HL-60/S4 (cell line): ENCODE results near the gene STUB1.

Experiments
- in situ Hi-C: fragments of 300-500 bp; cut with MboI; formaldehyde crosslinking; loops from 2 replicates; pipeline ENCODE4 v1.14.3; 2022; ENCODE audit warnings: low sequenced_read_pairs

STUB1 gene

DNA sequence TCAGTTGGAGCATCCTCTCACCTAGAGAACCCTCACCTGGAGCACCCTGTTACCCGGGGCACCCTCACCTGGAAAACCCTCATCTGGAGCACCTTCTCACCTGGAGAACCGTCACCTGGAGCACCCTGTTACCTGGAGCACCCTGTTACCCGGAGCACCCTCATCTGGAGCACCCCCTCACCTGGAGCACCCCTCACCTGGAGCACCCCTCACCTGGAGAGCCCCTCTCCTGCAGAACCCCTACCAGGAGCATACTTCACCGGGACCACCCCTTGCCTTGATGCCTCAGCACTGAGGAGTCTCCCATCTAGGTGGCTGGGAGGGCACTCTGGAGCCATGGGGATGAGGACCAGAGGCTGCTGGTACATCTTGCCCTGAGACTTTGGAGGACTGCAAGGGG lies 28.7 kb downstream of the STUB1 start:
- in situ Hi-C loops, result loop anchor here (25.0 kb wide), 1 partner anchor 353 kb away; the partner anchor contains the start of gene SSTR5

DNA sequence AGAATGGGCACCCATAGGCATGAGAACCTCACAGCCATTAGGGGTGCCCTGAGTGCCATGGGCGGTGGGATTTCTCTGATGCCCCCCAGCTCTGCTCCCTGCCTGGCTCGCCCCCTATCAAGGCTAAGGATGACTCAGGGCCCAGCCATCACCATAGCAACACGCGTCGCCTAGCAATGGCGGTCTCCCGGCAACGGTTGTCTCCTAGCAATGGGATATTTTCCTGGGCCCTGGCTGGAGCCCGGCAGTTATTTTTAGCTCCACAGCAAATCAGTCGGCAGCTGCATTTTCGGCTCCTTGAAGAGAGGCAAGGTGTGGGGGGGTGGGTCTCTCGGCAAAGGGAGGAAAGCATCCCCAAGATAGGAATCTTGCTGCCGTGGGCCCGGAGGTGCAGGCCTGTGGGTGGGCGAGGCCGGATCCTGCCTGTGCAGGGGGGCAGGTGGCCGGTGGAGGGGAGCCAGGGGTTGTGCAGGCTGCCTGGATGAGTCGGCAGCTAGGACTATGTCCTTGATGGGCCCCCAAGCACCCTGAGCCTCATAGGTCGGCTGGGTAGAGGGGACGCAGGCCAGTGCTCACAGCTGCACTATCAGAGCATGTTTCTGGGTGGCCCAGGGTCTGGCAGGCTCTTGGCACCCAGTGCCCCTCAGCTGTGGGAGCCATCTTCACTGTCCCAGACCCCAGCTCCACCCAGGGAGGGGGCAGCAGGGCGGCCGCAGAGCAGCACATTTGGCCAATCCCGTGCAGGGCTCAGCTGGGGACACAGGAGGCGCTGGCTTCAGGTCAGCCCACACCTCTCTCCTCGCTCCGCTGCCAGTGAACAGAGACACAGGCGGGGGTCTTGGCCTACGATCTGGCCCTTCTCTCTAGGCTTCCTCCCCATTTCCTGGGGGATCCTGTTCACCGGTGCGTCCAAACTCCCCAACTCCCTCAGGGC lies 29.6 kb downstream of the STUB1 start:
- in situ Hi-C loops, result loop anchor here (5.0 to 25.0 kb wide), 2 partner anchors 77 to 352 kb away; partner anchors contain the start of genes CHTF18, RPUSD1 and SSTR5

DNA sequence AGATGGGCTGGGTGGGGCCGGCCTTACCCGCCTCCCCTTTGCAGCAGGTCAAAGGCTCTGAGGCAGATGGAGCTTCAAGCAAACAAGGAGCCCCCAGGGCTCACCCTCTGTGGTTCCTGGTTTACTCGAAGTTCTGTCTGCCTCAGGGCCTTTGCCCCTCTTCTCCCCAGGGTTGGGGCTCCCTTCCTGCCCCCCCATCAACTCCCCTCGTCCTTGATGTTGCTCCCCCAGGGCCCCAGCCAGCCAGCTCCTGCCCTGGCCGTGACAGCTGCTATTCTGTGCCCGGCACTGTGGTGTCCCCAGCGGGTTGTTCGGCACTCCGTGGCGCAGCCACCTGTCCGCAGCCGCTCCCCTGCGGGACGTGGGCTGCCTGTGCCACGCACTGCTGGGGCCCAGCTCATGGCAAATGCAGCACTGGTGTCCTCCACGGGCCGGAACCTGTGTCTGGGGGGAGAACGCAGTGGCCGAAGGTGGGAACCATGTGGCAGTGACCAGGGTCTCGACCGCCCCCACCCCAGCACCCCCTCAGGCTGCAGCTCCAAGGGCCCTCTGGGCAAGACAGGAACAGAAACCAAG lies 30.4 kb downstream of the STUB1 start:
- in situ Hi-C loops, result loop anchor here (5.0 to 25.0 kb wide), 2 partner anchors 77 to 352 kb away; partner anchors contain the start of genes CHTF18, RPUSD1 and SSTR5

GRCh38 chr16:711084-711483 lies 30.9 kb downstream of the STUB1 start:
- in situ Hi-C loops, result loop anchor here (5.0 to 25.0 kb wide), 2 partner anchors 76 to 351 kb away; partner anchors contain the start of genes CHTF18, RPUSD1 and SSTR5

DNA sequence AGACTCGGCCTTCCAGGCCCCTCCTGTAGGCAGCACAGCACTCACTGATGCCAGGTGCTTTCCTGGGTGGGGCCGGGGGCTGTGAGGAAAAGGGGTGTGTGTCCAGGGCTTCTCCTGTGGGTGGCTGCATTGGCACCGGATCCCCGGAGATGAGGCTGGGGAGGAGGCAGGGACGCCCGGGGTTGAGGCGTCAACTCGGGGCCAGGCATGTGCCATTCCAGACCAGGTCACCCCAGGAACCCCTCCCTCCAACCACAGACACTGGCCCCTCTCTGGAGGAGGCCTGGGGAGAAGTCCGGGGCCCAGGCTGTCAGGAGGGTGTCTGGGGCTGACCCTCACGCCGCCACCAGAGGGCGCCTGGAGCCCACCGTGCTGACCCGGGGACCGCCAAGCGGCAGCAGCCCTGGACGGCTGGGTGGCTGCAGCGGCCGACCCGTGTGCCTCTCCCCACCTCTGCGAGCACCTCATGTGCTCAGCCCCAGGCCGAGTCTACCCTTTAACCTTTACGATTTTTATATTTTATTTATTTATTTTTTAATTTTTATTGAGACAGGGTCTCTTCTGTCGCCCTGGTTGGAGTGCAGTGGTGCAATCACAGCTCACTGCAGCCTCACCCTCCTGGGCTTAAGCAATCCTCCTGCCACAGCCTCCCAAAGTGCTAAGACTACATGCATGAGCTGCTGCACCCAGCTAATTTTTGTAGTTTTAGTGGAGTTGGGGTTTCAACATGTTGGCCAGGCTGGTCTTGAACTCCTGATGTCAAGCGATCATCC lies 31.5 kb downstream of the STUB1 start:
- in situ Hi-C loops, result loop anchor here (5.0 to 25.0 kb wide), 2 partner anchors 76 to 351 kb away; partner anchors contain the start of genes CHTF18, RPUSD1 and SSTR5

GRCh38 chr16:712740-713250 lies 32.6 kb downstream of the STUB1 start:
- in situ Hi-C loops, result loop anchor here (5.0 to 25.0 kb wide), 2 partner anchors 75 to 350 kb away; partner anchors contain the start of genes CHTF18, RPUSD1 and SSTR5

GRCh38 chr16:714079-714478 lies 33.9 kb downstream of the STUB1 start:
- in situ Hi-C loops, result loop anchor here (5.0 to 25.0 kb wide), 2 partner anchors 73 to 348 kb away; partner anchors contain the start of genes CHTF18, RPUSD1 and SSTR5

- in situ Hi-C loops, result loop anchor here (5.0 to 25.0 kb wide), 2 partner anchors 72 to 347 kb away; partner anchors contain the start of genes CHTF18, RPUSD1 and SSTR5
Observed at GRCh38 chr16:714558-715476, 34.6 kb downstream of the STUB1 start, which contains the start of gene METRN. TSS of gene METRN (plus strand) at chr16:715118. CDS start at chr16:715290, 172 bp downstream.

DNA sequence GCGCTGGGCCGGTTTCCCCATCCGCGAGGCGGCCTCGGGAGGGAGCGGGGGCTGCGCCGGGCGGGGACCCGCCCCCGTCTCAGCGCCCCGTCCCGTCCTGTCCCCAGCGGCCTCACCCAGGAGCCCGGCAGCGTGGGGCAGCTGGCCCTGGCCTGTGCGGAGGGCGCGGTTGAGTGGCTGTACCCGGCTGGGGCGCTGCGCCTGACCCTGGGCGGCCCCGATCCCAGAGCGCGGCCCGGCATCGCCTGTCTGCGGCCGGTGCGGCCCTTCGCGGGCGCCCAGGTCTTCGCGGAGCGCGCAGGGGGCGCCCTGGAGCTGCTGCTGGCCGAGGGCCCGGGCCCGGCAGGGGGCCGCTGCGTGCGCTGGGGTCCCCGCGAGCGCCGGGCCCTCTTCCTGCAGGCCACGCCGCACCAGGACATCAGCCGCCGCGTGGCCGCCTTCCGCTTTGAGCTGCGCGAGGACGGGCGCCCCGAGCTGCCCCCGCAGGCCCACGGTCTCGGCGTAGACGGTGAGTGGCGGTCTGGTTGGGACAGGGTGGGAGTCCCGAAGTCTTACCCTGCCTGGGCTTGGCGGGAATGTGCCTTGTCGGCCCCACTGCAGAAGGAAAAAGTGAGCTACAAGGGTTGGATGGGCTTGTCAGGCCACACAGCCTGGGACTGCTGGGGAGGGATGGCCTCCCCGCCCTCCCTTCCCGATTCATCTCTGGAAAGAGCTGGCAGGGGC lies 35.4 kb downstream of the STUB1 start:
- in situ Hi-C loops, result loop anchor here (25.0 kb wide), 1 partner anchor 347 kb away; the partner anchor contains the start of gene SSTR5

- in situ Hi-C loops, result loop anchor here (25.0 kb wide), 1 partner anchor 346 kb away; the partner anchor contains the start of gene SSTR5
Observed at GRCh38 chr16:716200-716568, 36.0 kb downstream of the STUB1 start.

DNA sequence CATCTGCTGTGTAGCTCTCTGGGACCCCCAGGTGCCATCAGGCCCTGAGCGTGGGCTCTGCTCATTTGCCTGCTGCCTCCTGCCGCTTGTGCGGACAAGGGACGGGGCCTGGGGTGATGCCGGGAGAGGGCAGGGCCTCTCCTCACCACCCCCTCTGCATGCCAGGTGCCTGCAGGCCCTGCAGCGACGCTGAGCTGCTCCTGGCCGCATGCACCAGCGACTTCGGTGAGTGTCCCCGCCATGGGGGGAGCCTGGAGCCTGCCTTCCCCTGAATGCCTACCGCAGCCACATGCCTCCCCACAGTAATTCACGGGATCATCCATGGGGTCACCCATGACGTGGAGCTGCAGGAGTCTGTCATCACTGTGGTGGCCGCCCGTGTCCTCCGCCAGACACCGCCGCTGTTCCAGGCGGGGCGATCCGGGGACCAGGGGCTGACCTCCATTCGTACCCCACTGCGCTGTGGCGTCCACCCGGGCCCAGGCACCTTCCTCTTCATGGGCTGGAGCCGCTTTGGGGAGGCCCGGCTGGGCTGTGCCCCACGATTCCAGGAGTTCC lies 36.6 kb downstream of the STUB1 start:
- in situ Hi-C loops, result loop anchor here (25.0 kb wide), 1 partner anchor 345 kb away; the partner anchor contains the start of gene SSTR5

DNA sequence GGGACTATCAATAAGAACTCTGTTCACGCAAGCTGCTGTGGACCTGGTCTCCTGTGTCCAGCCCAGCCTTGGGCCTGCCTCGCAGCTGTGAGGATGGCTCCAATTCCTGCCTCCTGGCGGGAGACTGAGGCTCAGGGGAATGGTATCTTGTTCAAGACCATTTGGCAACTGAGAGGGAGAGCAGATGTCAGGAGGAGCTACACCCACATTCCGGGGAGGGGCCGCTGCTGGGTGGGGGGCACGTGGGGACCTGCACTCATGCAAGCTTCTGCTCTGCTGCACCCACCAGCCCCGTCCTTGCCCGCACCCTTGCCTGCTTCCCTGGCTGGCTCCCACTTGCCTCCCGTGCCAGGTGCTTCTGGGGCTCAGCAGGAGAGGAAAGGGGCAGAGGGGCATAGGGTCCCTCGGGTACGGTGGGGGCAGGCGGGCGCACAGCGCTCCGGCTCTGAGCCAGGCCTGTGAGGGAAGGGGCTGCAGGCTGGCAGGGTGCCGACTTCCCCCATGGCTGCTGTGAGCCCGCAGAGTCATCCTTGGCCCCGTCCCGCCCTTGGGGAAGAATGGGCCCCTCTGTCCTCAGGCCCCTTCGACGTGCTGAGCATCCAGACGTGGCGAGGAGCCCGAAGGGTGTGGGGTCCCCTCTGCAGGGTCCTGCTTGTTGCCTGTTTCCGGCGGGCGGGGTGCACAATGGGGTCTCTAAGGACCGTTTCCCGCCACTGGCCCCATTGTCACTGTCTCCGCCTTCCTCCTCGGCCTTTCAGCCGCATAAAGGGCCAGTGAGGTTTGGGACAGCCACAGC lies 37.4 kb downstream of the STUB1 start:
- in situ Hi-C loops, result loop anchor here (25.0 kb wide), 1 partner anchor 345 kb away; the partner anchor contains the start of gene SSTR5

DNA sequence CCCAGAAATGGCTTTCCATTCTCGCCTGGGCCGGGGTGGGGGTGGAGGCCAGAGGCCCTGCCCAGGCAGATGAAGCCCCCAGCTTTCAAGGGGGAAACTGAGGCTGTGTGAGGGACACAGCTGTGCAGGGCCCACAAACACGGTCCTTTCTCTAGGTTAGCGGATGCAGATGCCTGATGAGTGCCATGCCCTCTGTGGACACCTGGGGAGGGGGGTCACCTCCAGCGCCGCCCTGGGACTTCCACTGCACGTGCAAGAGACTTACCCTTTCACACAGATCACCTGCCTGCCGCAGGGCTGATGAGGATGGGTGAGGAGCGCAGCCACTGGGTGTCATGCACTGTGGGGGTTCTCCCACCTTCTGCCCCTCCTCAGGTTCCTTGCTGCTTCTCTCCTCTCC lies 38.2 kb downstream of the STUB1 start:
- in situ Hi-C loops, result loop anchor here (25.0 kb wide), 1 partner anchor 344 kb away; the partner anchor contains the start of gene SSTR5

DNA sequence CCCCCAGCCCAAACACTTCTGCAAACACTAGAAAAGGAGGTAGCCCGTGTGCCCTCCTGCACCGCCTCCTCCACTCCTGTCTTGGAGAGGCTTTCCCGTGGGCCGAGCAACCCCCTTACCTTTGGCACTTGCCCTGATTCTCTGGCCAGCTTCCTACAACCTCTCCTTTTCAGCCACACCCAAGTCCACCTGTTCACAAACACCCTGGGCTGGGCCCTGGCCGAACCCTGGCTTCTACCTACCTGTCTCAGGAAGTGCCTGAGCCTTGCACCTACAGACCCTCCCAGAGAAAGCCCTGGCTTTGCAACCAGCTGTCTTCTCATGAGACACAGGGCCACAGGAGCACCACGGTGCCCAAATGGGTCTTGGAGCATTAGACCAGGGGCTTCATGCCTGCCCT lies 38.7 kb downstream of the STUB1 start:
- in situ Hi-C loops, result loop anchor here (25.0 kb wide), 1 partner anchor 343 kb away; the partner anchor contains the start of gene SSTR5

DNA sequence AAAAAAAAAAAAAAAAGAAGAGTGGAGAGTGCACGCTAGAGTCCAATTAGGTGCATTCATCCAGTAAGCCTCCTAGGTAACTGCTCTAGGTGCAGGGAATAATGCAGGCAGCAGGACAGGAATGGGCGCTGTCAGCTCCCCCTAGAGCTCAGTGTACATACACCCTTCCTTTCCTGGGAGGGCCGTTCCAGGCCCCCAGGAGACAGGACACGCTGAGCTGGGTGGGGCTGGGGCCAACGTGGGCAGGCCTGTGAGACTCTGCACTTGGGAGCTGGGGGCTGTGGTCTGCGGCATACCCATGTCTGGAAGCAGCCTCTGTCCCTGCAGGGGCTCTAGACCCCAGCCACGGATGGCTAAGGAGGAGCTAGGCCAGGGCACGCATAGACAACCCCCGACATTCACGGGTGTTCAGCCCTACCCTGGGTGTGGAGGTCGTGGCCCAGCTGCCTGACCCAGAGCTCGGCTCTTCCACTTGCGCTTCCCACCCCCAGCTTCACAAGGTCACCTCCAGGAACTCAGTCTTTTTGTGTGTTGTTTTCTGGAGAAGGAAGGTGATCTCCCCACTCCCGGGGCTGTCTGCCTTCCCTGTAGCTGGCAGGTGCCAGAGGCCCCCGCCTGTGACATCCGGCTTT lies 39.7 kb downstream of the STUB1 start:
- in situ Hi-C loops, result loop anchor here (25.0 kb wide), 1 partner anchor 342 kb away; the partner anchor contains the start of gene SSTR5

- in situ Hi-C loops, result loop anchor here (25.0 kb wide), 1 partner anchor 342 kb away; the partner anchor contains the start of gene SSTR5
Observed at GRCh38 chr16:720447-720989, 40.3 kb downstream of the STUB1 start.
